Loucy (cell line): ENCODE measurements around the gene RPA1.

Experiments
- H2AFZ ChIP-seq: fragments of 200-600 bp; sonication (generic); 2 replicates; pipeline ENCODE4 v1.6.0; 2016; ENCODE audit warnings: antibody characterized with exemption, mild to moderate bottlenecking, low read length, moderate library complexity
- H3F3A ChIP-seq: fragments of 200-600 bp; 2 replicates; pipeline ENCODE4 v1.6.0; 2016; ENCODE audit warnings: antibody characterized with exemption, low read depth, mild to moderate bottlenecking
- H3K27me3 ChIP-seq: fragments of 200-600 bp; sonication (generic); 2 replicates; pipeline ENCODE4 v1.6.1; 2014; ENCODE audit warnings: low read length, mild to moderate bottlenecking; ENCODE audit not compliant: insufficient read depth, poor library complexity, severe bottlenecking
- H3K36me3 ChIP-seq: fragments of 200-600 bp; sonication (generic); 2 replicates; pipeline ENCODE4 v1.6.1; 2016; ENCODE audit warnings: low read length; ENCODE audit not compliant: insufficient read depth
- H3K4me1 ChIP-seq: fragments of 200-600 bp; sonication (generic); 2 replicates; pipeline ENCODE4 v1.5.1; 2014; ENCODE audit warnings: low read length, mild to moderate bottlenecking; ENCODE audit not compliant: insufficient read depth, poor library complexity, severe bottlenecking
- H3K4me2 ChIP-seq: fragments of 200-600 bp; sonication (generic); 2 replicates; pipeline ENCODE4 v1.6.0; 2014; ENCODE audit warnings: antibody characterized with exemption, low read length, low read depth, mild to moderate bottlenecking; ENCODE audit not compliant: poor library complexity, severe bottlenecking
- H3K4me3 ChIP-seq: fragments of 200-600 bp; sonication (generic); 2 replicates; pipeline ENCODE4 v1.5.1; 2014; ENCODE audit warnings: low read length, mild to moderate bottlenecking, mixed read lengths; ENCODE audit not compliant: poor library complexity, severe bottlenecking
- H3K79me2 ChIP-seq: fragments of 200-600 bp; sonication (generic); 2 replicates; pipeline ENCODE4 v1.6.1; 2014; ENCODE audit warnings: low read length; ENCODE audit not compliant: insufficient read depth
- H3K9ac ChIP-seq: fragments of 200-600 bp; sonication (generic); 2 replicates; pipeline ENCODE4 v1.6.0; 2014; ENCODE audit warnings: mild to moderate bottlenecking, low read depth, low read length, moderate library complexity; ENCODE audit not compliant: poor library complexity, severe bottlenecking
- H3K9me2 ChIP-seq: fragments of 200-600 bp; sonication (generic); replicated peaks from 2 replicates; pipeline ENCODE4 v1.6.1; 2016; ENCODE audit warnings: low read depth, low read length, mixed read lengths
- H3K9me3 ChIP-seq: fragments of 200-600 bp; sonication (generic); 2 replicates; pipeline ENCODE4 v1.6.1; 2014; ENCODE audit warnings: mild to moderate bottlenecking, antibody characterized with exemption, low read length, low read depth; ENCODE audit not compliant: insufficient read depth
- H4K20me1 ChIP-seq: fragments of 200-600 bp; sonication (generic); 2 replicates; pipeline ENCODE4 v1.6.0; 2014; ENCODE audit warnings: antibody characterized with exemption, low read length, mild to moderate bottlenecking; ENCODE audit not compliant: insufficient read depth, poor library complexity, severe bottlenecking
- CTCF ChIP-seq: fragments of 200-600 bp; sonication (generic); conservative IDR thresholded peaks from 2 replicates; pipeline ENCODE4 v1.5.1; 2014; ENCODE audit warnings: mild to moderate bottlenecking, antibody characterized with exemption, low read length
- EZH2phosphoT487 ChIP-seq: fragments of 200-600 bp; IDR thresholded peaks from 2 replicates; pipeline ENCODE4 v1.6.1; 2018; ENCODE audit warnings: antibody characterized with exemption, mild to moderate bottlenecking, moderate library complexity, borderline replicate concordance

The RPA1 gene

GRCh38 chr17:1839516-1839915 lies 9.7 kb downstream of the RPA1 start:
- Histone ChIP-seq H3F3A (no peaks in the 10 kb centered on the region), H2AFZ (no peak overlapping the region), H4K20me1 (peaks cover 7% of the 10 kb centered on the region), H3K4me1 (peaks cover 3% of the 10 kb centered on the region), H3K9ac (no peak overlapping the region), H3K4me2 (no peak overlapping the region), H3K9me3 (no peaks in the 10 kb centered on the region), H3K36me3 (peaks cover 21% of the 10 kb centered on the region), H3K27me3 (no peaks in the 10 kb centered on the region), H3K79me2 (peaks cover 62% of the 10 kb centered on the region), H3K9me2 (no peaks in the 10 kb centered on the region), H3K4me3 (no peak overlapping the region)
- TF ChIP-seq CTCF (no peak), EZH2phosphoT487 (no peak)

GRCh38 chr17:1843947-1844346 lies 14.1 kb downstream of the RPA1 start:
- Histone ChIP-seq H3K27me3 (no peaks in the 10 kb centered on the region), H3K79me2 (peaks cover 26% of the 10 kb centered on the region), H4K20me1 (no peaks in the 10 kb centered on the region), H3K4me2 (no peak overlapping the region), H3K9me3 (no peaks in the 10 kb centered on the region), H3F3A (no peaks in the 10 kb centered on the region), H3K4me1 (no peaks in the 10 kb centered on the region), H3K9me2 (no peaks in the 10 kb centered on the region), H2AFZ (no peak overlapping the region), H3K4me3 (no peak overlapping the region), H3K36me3 (peaks cover 52% of the 10 kb centered on the region), H3K9ac (no peak overlapping the region)
- TF ChIP-seq EZH2phosphoT487 (no peak), CTCF (no peak)

GRCh38 chr17:1847191-1847590 lies 17.4 kb downstream of the RPA1 start:
- Histone ChIP-seq H3K79me2 (no peaks in the 10 kb centered on the region), H3K27me3 (no peaks in the 10 kb centered on the region), H3K9ac (no peak overlapping the region), H3K4me3 (no peak overlapping the region), H3K4me2 (no peak overlapping the region), H3K9me2 (no peaks in the 10 kb centered on the region), H4K20me1 (no peaks in the 10 kb centered on the region), H3K4me1 (no peaks in the 10 kb centered on the region), H3F3A (no peaks in the 10 kb centered on the region), H2AFZ (no peak overlapping the region), H3K9me3 (no peaks in the 10 kb centered on the region), H3K36me3 (peaks cover 74% of the 10 kb centered on the region)
- no peak for TF ChIP-seq EZH2phosphoT487

- H3K4me3 ChIP-seq = no peak overlapping the region
- H3K9ac ChIP-seq = no peak overlapping the region
- no peak overlapping the region for H2AFZ ChIP-seq
- H3K9me2 ChIP-seq = no peaks in the 10 kb centered on the region
- H3K27me3 ChIP-seq = no peaks in the 10 kb centered on the region
- H3F3A ChIP-seq = no peaks in the 10 kb centered on the region
- no peaks in the 10 kb centered on the region for H4K20me1 ChIP-seq
- no peaks in the 10 kb centered on the region for H3K9me3 ChIP-seq
- no peak for TF ChIP-seq CTCF
- H3K79me2 ChIP-seq = no peaks in the 10 kb centered on the region
- peaks cover 63% of the 10 kb centered on the region; the same call in 1 of the 2 replicates for H3K36me3 ChIP-seq
- H3K4me1 ChIP-seq = no peaks in the 10 kb centered on the region
- H3K4me2 ChIP-seq = no peak overlapping the region
Observed at GRCh38 chr17:1852327-1852726, 22.5 kb downstream of the RPA1 start.
